Fibroblast of lung (primary cell): ENCODE measurements around the gene TAF10. TPM values are rescaled to one million over a fixed set of nuclear protein-coding genes. Genes with fewer than 3 reads are reported as not detected.

ENCODE experiments used
- DNase-seq, 2 donors: peaks; one replicate each; pipeline versions ENCODE4 v3.0.0 to v3.0.0-alpha.2; 2010; ENCODE audit warnings: low read depth in 2 of 2
- H2AFZ ChIP-seq: 2 replicates; pipeline ENCODE4 v1.5.1; 2012; ENCODE audit warnings: low read length, control low read depth, inconsistent platforms
- H3K27ac ChIP-seq: 2 replicates; pipeline ENCODE4 v1.5.1; 2011; ENCODE audit warnings: low read length, control low read depth; ENCODE audit not compliant: insufficient read depth
- H3K27me3 ChIP-seq: 2 replicates; pipeline ENCODE4 v1.5.1; 2011; ENCODE audit warnings: mild to moderate bottlenecking, low read length; ENCODE audit not compliant: control insufficient read depth, insufficient read depth
- H3K36me3 ChIP-seq: 2 replicates; pipeline ENCODE4 v1.5.1; 2011; ENCODE audit warnings: low read length; ENCODE audit not compliant: control insufficient read depth, insufficient read depth
- H3K4me1 ChIP-seq: 2 replicates; pipeline ENCODE4 v1.5.1; 2011; ENCODE audit warnings: low read length; ENCODE audit not compliant: control insufficient read depth, insufficient read depth; ENCODE audit errors: extremely low read depth
- H3K4me2 ChIP-seq: 2 replicates; pipeline ENCODE4 v1.5.1; 2011; ENCODE audit warnings: low read length, control low read depth; ENCODE audit not compliant: insufficient read depth; ENCODE audit errors: extremely low read depth
- H3K4me3 ChIP-seq, 4 experiments: fragments of 200-600 bp in 1 of 4; sonication (generic) in 1 of 4; replicated peaks in 1 of 4; 2 replicates each; pipeline ENCODE4 v1.5.1; 2011 to 2016; ENCODE audit warnings: low read length in 4 of 4, low read depth in 3 of 4, mild to moderate bottlenecking in 3 of 4, control low read depth in 2 of 4, inconsistent platforms in 1 of 4, mixed read lengths in 1 of 4; ENCODE audit not compliant: insufficient read depth in 1 of 4; ENCODE audit errors: control extremely low read depth in 1 of 4
- H3K79me2 ChIP-seq: 2 replicates; pipeline ENCODE4 v1.5.1; 2012; ENCODE audit warnings: mild to moderate bottlenecking, low read length, inconsistent platforms; ENCODE audit not compliant: control insufficient read depth, insufficient read depth
- H3K9ac ChIP-seq: 2 replicates; pipeline ENCODE4 v1.5.1; 2011; ENCODE audit warnings: mild to moderate bottlenecking, low read length, control low read depth; ENCODE audit not compliant: insufficient read depth
- H3K9me3 ChIP-seq: 2 replicates; pipeline ENCODE4 v1.5.1; 2012; ENCODE audit warnings: low read depth, low read length; ENCODE audit not compliant: control insufficient read depth, insufficient read depth
- H4K20me1 ChIP-seq: 2 replicates; pipeline ENCODE4 v1.5.1; 2011; ENCODE audit warnings: low read length; ENCODE audit not compliant: control insufficient read depth, insufficient read depth; ENCODE audit errors: extremely low read depth
- EZH2 ChIP-seq: IDR thresholded peaks from 2 replicates; pipeline ENCODE4 v1.5.1; 2012; ENCODE audit warnings: low read length, control low read depth, mild to moderate bottlenecking; ENCODE audit errors: missing control alignments
- polyA plus RNA-seq, 2 donors: library from polyadenylated mRNA; depleted of rRNA in 1 of 2; stranded (reverse) in 1 of 2; unstranded in 1 of 2; fragments of >200 nt; gene quantifications; 2 replicates each; pipeline ENCODE4 v1.2.1, GENCODE V29; 2011 to 2012; ENCODE audit warnings: missing spikeins in 1 of 2
- total RNA-seq: library from RNA; depleted of rRNA; stranded (reverse); fragments of >200 nt; gene quantifications from 2 replicates; pipeline ENCODE4 v1.2.1, GENCODE V29; 2014
- TF ChIP-seq, protein P1 (sequence below), 2 donors: IDR thresholded peaks in 1 of 2; conservative IDR thresholded peaks in 1 of 2; 1 replicate in 1 of 2; 2 replicates in 1 of 2; pipeline ENCODE4 v1.5.1; 2011 to 2012; ENCODE audit warnings: low read length in 2 of 2, control low read depth in 1 of 2, inconsistent platforms in 1 of 2, low read depth in 1 of 2, mild to moderate bottlenecking in 1 of 2

TAF10 gene
- total and polyA plus RNA-seq, 2 donors (not counting 1 experiment from before 2014, with no cell fraction given) = 77.8 to 142 TPM

DNA sequence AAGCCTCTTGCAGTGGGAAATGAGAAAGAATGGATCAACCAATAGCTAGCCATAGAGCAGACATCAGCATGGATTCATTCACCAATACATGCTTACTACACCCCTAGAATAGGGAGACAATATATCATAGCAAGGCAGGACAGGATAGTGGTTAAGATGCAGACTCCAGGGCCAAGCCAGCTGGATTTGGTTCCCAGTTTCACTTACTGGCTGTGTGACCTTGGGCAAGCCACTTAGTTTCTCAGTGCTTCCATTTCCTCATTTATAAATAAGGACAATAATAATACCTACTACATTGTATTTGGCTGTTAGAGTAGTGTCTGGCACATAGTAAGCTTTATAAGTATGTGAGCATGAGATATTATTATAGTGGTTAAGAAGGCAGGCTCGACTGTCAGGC is 36.5 kb upstream of the TAF10 start:
- peaks cover 18% of the 10 kb centered on the region for H3K4me1 ChIP-seq
- H3K27ac ChIP-seq = no peak overlapping the region
- no peak overlapping the region for H2AFZ ChIP-seq
- peaks cover 20% of the 10 kb centered on the region for H3K27me3 ChIP-seq
- H3K9me3 ChIP-seq = no peaks in the 10 kb centered on the region
- TF ChIP-seq, protein P1, sequence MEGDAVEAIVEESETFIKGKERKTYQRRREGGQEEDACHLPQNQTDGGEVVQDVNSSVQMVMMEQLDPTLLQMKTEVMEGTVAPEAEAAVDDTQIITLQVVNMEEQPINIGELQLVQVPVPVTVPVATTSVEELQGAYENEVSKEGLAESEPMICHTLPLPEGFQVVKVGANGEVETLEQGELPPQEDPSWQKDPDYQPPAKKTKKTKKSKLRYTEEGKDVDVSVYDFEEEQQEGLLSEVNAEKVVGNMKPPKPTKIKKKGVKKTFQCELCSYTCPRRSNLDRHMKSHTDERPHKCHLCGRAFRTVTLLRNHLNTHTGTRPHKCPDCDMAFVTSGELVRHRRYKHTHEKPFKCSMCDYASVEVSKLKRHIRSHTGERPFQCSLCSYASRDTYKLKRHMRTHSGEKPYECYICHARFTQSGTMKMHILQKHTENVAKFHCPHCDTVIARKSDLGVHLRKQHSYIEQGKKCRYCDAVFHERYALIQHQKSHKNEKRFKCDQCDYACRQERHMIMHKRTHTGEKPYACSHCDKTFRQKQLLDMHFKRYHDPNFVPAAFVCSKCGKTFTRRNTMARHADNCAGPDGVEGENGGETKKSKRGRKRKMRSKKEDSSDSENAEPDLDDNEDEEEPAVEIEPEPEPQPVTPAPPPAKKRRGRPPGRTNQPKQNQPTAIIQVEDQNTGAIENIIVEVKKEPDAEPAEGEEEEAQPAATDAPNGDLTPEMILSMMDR (conservative IDR thresholded peaks at IDR 0.05 in 1 of 2, IDR thresholded peaks at IDR 0.05 in 1 of 2; ENCODE audit: low read depth in 1 of 2, low read length in 2 of 2) = no peak
- TF ChIP-seq EZH2 = no peak
- DNase-seq = no peak
- H3K9ac ChIP-seq = no peak overlapping the region
- H3K4me3 ChIP-seq = no peak overlapping the region
- no peaks in the 10 kb centered on the region for H3K79me2 ChIP-seq
- no peaks in the 10 kb centered on the region for H3K36me3 ChIP-seq
- H4K20me1 ChIP-seq = no peaks in the 10 kb centered on the region
- H3K4me2 ChIP-seq = no peak overlapping the region

DNA sequence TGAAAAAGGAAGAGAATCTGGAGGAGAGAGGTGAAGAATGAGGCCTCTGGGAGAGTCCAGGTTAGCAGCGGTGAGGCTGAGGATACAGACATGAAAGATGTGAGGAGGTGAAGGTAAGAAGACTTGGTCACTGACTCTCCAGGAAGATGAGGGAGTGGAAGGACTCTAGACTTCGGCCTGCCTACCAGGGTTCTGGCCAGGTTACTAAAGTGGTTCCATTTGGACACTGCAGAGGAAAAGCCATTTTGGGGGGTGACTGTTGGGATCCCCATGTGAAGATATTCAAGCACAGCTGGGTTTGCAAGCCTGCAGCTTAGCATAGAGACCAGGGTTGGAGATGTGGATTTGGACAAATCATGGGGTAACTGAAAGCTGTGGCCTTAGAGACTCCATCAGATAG is 35.8 kb upstream of the TAF10 start:
- Histone ChIP-seq H3K27me3 (peaks cover 20% of the 10 kb centered on the region), H3K4me1 (peaks cover 18% of the 10 kb centered on the region), H3K9ac (no peak overlapping the region), H3K4me3 (no peak overlapping the region), H4K20me1 (no peaks in the 10 kb centered on the region), H3K4me2 (no peak overlapping the region), H2AFZ (no peak overlapping the region), H3K9me3 (no peaks in the 10 kb centered on the region), H3K27ac (no peak overlapping the region), H3K79me2 (no peaks in the 10 kb centered on the region), H3K36me3 (no peaks in the 10 kb centered on the region)
- no peak for DNase-seq
- no peak for TF ChIP-seq EZH2
- TF ChIP-seq, protein P1 (conservative IDR thresholded peaks at IDR 0.05 in 1 of 2, IDR thresholded peaks at IDR 0.05 in 1 of 2; ENCODE audit: low read depth in 1 of 2, low read length in 2 of 2) = no peak

DNA sequence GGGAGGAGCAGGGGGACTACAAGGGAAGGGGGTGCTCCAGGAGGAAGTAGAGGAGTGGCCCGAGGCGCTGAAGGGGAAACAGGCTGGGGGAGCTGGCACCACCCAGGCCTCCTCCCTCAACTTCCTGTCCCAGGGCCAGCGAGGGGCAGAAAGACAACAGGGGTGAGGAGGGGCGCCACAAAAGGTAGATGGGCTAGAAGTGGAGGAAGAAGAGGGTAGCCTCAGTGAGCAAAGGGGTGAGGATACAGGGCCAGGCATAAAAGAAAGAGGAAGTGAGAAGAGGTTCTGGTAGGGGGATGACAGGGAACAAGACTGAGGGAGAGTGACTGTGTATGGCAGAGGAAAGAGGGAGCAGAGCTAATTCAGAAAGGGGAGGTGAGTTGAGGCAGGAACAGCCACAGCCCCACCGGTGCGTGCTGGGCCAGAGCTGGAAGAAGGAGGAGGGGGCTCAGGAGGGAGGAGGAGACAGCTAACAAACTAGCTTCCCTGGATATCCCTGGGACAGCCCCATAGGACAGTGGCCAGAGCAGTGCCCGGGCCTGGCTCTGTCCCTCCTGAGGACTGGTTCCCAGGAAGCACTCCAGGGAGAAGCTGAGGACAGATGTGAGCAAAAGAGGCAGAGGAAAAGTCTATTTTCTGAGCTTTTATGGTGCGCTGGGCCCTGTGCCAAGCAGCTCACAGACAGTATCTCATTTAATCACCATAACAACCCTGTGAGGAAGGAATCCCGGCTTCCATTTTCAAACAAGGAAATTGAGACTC is 35.1 kb upstream of the TAF10 start:
- peaks cover 18% of the 10 kb centered on the region for H3K4me1 ChIP-seq
- peak overlapping the region; percentile 82 for H3K27ac ChIP-seq
- peak overlapping the region in 1 of 4 experiments; percentile 38 for H3K4me3 ChIP-seq
- H4K20me1 ChIP-seq = no peaks in the 10 kb centered on the region
- H3K27me3 ChIP-seq = peaks cover 16% of the 10 kb centered on the region
- H3K79me2 ChIP-seq = no peaks in the 10 kb centered on the region
- DNase-seq = no peak
- no peaks in the 10 kb centered on the region for H3K9me3 ChIP-seq
- no peak for TF ChIP-seq EZH2
- TF ChIP-seq, protein P1 (conservative IDR thresholded peaks at IDR 0.05 in 1 of 2, IDR thresholded peaks at IDR 0.05 in 1 of 2; ENCODE audit: low read depth in 1 of 2, low read length in 2 of 2) = no peak
- H3K4me2 ChIP-seq = peak overlapping the region; percentile 98
- H3K36me3 ChIP-seq = no peaks in the 10 kb centered on the region
- H3K9ac ChIP-seq = peak overlapping the region; percentile 21
- no peak overlapping the region for H2AFZ ChIP-seq
